Keratinocyte (primary cell): ENCODE results near the gene DIAPH1. TPM values are rescaled to one million over a fixed set of nuclear protein-coding genes. Genes with fewer than 3 reads are reported as not detected.

Experiments used
- DNase-seq: peaks from one replicate; pipeline ENCODE4 v3.0.0-alpha.2; 2011; ENCODE audit warnings: low read depth, missing footprints, low spot score
- FAIRE-seq: peaks from 2 replicates; lab custom pipeline; 2011; peaks lifted over from hg19 to GRCh38; lab: Jason Lieb, UNC
- H2AFZ ChIP-seq: 2 replicates; pipeline ENCODE4 v1.6.0; 2012; ENCODE audit warnings: low read length, control low read depth, inconsistent platforms; ENCODE audit not compliant: control insufficient read depth
- H3K27ac ChIP-seq: 2 replicates; pipeline ENCODE4 v1.5.1; 2011; ENCODE audit warnings: low read length; ENCODE audit not compliant: control insufficient read depth, insufficient read depth
- H3K27me3 ChIP-seq: 3 replicates; pipeline ENCODE4 v1.6.0; 2011; ENCODE audit warnings: low read length; ENCODE audit not compliant: control insufficient read depth, insufficient read depth; ENCODE audit errors: extremely low read depth
- H3K36me3 ChIP-seq, 2 experiments: 2 replicates in 1 of 2; 3 replicates in 1 of 2; pipeline ENCODE4 v1.5.1; 2011; ENCODE audit warnings: low read length in 2 of 2, mild to moderate bottlenecking in 1 of 2; ENCODE audit not compliant: control insufficient read depth in 2 of 2, insufficient read depth in 2 of 2; ENCODE audit errors: extremely low read depth in 1 of 2
- H3K4me1 ChIP-seq: 3 replicates; pipeline ENCODE4 v1.5.1; 2011; ENCODE audit warnings: low read length; ENCODE audit not compliant: control insufficient read depth, insufficient read depth; ENCODE audit errors: extremely low read depth
- H3K4me2 ChIP-seq: 3 replicates; pipeline ENCODE4 v1.6.0; 2011; ENCODE audit warnings: low read depth, low read length; ENCODE audit not compliant: control insufficient read depth, insufficient read depth; ENCODE audit errors: extremely low read depth
- H3K4me3 ChIP-seq, 3 experiments: fragments of 200-600 bp in 1 of 3; sonication (generic) in 1 of 3; 2 replicates in 2 of 3; 3 replicates in 1 of 3; pipeline ENCODE4 v1.5.1; 2011 to 2016; ENCODE audit warnings: low read length in 3 of 3, mild to moderate bottlenecking in 3 of 3, control low read depth in 2 of 3, inconsistent platforms in 1 of 3, low read depth in 1 of 3, mixed read lengths in 1 of 3, mixed run types in 1 of 3, moderate library complexity in 1 of 3; ENCODE audit not compliant: control insufficient read depth in 2 of 3, insufficient read depth in 2 of 3; ENCODE audit errors: extremely low read depth in 1 of 3
- H3K79me2 ChIP-seq: 2 replicates; pipeline ENCODE4 v1.6.0; 2012; ENCODE audit warnings: low read length; ENCODE audit not compliant: control insufficient read depth, insufficient read depth
- H3K9ac ChIP-seq: 3 replicates; pipeline ENCODE4 v1.6.0; 2011; ENCODE audit warnings: low read length; ENCODE audit not compliant: control insufficient read depth, insufficient read depth; ENCODE audit errors: extremely low read depth
- H3K9me1 ChIP-seq: 3 replicates; pipeline ENCODE4 v1.6.0; 2011; ENCODE audit warnings: low read length; ENCODE audit not compliant: control insufficient read depth, insufficient read depth; ENCODE audit errors: extremely low read depth
- H3K9me3 ChIP-seq: 2 replicates; pipeline ENCODE4 v1.5.1; 2012; ENCODE audit warnings: low read depth, low read length; ENCODE audit not compliant: control insufficient read depth
- H4K20me1 ChIP-seq: 3 replicates; pipeline ENCODE4 v1.6.0; 2011; ENCODE audit warnings: low read length; ENCODE audit not compliant: control insufficient read depth, insufficient read depth; ENCODE audit errors: extremely low read depth
- CTCF ChIP-seq, 3 experiments: IDR thresholded peaks in 1 of 3; conservative IDR thresholded peaks in 1 of 3; optimal IDR thresholded peaks in 1 of 3; 2 replicates in 2 of 3; 3 replicates in 1 of 3; pipeline versions ENCODE3 to v1.5.1; 2011; ENCODE audit warnings: low read length in 3 of 3, mild to moderate bottlenecking in 3 of 3, moderate library complexity in 2 of 3, control low read depth in 1 of 3, inconsistent platforms in 1 of 3; ENCODE audit not compliant: insufficient read depth in 2 of 3; ENCODE audit errors: extremely low read depth in 1 of 3
- EZH2 ChIP-seq: IDR thresholded peaks from one replicate; pipeline ENCODE4 v1.6.1; 2012; ENCODE audit warnings: inconsistent platforms, mild to moderate bottlenecking, low read length, moderate library complexity
- dilution Hi-C: fragments of 300-500 bp; cut with MboI; formaldehyde crosslinking; loops from one replicate; pipeline ENCODE4 v1.7.0; 2020; ENCODE audit warnings: low sequenced_read_pairs; ENCODE audit not compliant: extremely low pct_ligation_motif_present
- polyA plus RNA-seq, 5 experiments: library from polyadenylated mRNA; depleted of rRNA in 3 of 5; stranded (reverse) in 3 of 5; stranded (forward) in 1 of 5; unstranded in 1 of 5; fragments of >200 nt; gene quantifications; 1 replicate in 1 of 5; 2 replicates in 3 of 5; 3 replicates in 1 of 5; pipeline versions ENCODE4 v1.2.1 to v1.2.3, GENCODE V29; 2011 to 2012; ENCODE audit warnings: missing spikeins in 2 of 5, low read depth in 1 of 5, low replicate concordance in 1 of 5

DIAPH1 gene
- polyA plus RNA-seq, 1 donor (not counting 4 experiments of a cell fraction or from before 2014, with no cell fraction given), result 72.0 TPM

- no peaks in the 10 kb centered on the region for H3K9me1 ChIP-seq
- no peak overlapping the region for H2AFZ ChIP-seq
- TF ChIP-seq CTCF (optimal IDR thresholded peaks at IDR 0.05 in 1 of 3, IDR thresholded peaks at IDR 0.05 in 1 of 3, conservative IDR thresholded peaks at IDR 0.05 in 1 of 3; ENCODE audit: extremely low read depth in 1 of 3, insufficient read depth in 2 of 3, low read length in 3 of 3), result no peak
- no peak for TF ChIP-seq EZH2
- no peaks in the 10 kb centered on the region for H4K20me1 ChIP-seq
- no peaks in the 10 kb centered on the region for H3K9me3 ChIP-seq
- no peak for DNase-seq
- no peak overlapping the region for H3K27ac ChIP-seq
- H3K4me3 ChIP-seq, result no peak overlapping the region
- H3K36me3 ChIP-seq, result peaks cover 19 to 55% of the 10 kb centered on the region in 2 experiments
- dilution Hi-C loops, result no loop called here
- H3K4me1 ChIP-seq, result peaks cover 26% of the 10 kb centered on the region
- H3K79me2 ChIP-seq, result no peaks in the 10 kb centered on the region
- H3K27me3 ChIP-seq, result no peaks in the 10 kb centered on the region
- H3K9ac ChIP-seq, result no peak overlapping the region
- FAIRE-seq, result no peak
- no peak overlapping the region for H3K4me2 ChIP-seq
Measured at GRCh38 chr5:141527426-141527825, 91.4 kb downstream of the DIAPH1 start.

- H3K27me3 ChIP-seq, result no peaks in the 10 kb centered on the region
- H3K4me1 ChIP-seq, result peaks cover 42% of the 10 kb centered on the region
- H3K9ac ChIP-seq, result no peak overlapping the region
- no peak overlapping the region for H3K4me3 ChIP-seq
- no peak overlapping the region for H2AFZ ChIP-seq
- H3K4me2 ChIP-seq, result no peak overlapping the region
- no peaks in the 10 kb centered on the region for H3K9me3 ChIP-seq
- H4K20me1 ChIP-seq, result no peaks in the 10 kb centered on the region
- dilution Hi-C loops, result no loop called here
- no peaks in the 10 kb centered on the region for H3K9me1 ChIP-seq
- no peaks in the 10 kb centered on the region for H3K79me2 ChIP-seq
- H3K27ac ChIP-seq, result no peak overlapping the region
- peaks cover 17 to 51% of the 10 kb centered on the region in 2 experiments for H3K36me3 ChIP-seq
- TF ChIP-seq CTCF (optimal IDR thresholded peaks at IDR 0.05 in 1 of 3, IDR thresholded peaks at IDR 0.05 in 1 of 3, conservative IDR thresholded peaks at IDR 0.05 in 1 of 3; ENCODE audit: extremely low read depth in 1 of 3, insufficient read depth in 2 of 3, low read length in 3 of 3), result no peak
- TF ChIP-seq EZH2, result no peak
- FAIRE-seq (no peak), DNase-seq (no peak)
Measured at GRCh38 chr5:141525653-141526052, 93.1 kb downstream of the DIAPH1 start.
